BLaER1 treated with 17β-estradiol and CSF1 and Interleukin-3, amounts not matched to agents 10 nM and 100 nM (cell line): ENCODE results near the gene MPG.
A peak's percentile ranks its signal among the peaks of the same experiment; 100 is the strongest.

Experiments used
- H3K27ac ChIP-seq, 11 experiments: shearing (Covaris generic); formaldehyde crosslinking; 2 replicates each; pipeline ENCODE4 v1.8.1; 2022
- H3K27me3 ChIP-seq, 11 experiments: shearing (Covaris generic); formaldehyde crosslinking; 2 replicates each; pipeline ENCODE4 v1.8.1; 2022
- H3K36me3 ChIP-seq, 11 experiments: shearing (Covaris generic); formaldehyde crosslinking; 2 replicates each; pipeline ENCODE4 v1.8.1; 2022
- H3K4me1 ChIP-seq, 10 experiments: shearing (Covaris generic); formaldehyde crosslinking; 2 replicates each; pipeline ENCODE4 v1.8.1; 2022
- H3K4me2 ChIP-seq, 11 experiments: shearing (Covaris generic); formaldehyde crosslinking; 2 replicates each; pipeline ENCODE4 v1.8.1; 2022
- H3K4me3 ChIP-seq, 10 experiments: shearing (Covaris generic); formaldehyde crosslinking; 2 replicates each; pipeline ENCODE4 v1.8.1; 2022
- H3K9ac ChIP-seq, 11 experiments: shearing (Covaris generic); formaldehyde crosslinking; 2 replicates each; pipeline ENCODE4 v1.8.1; 2022
- H3K9me3 ChIP-seq, 11 experiments: shearing (Covaris generic); formaldehyde crosslinking; replicated peaks in 1 of 11; 2 replicates each; pipeline ENCODE4 v1.8.1; 2022
- H4K20me1 ChIP-seq, 11 experiments: shearing (Covaris generic); formaldehyde crosslinking; 2 replicates each; pipeline ENCODE4 v1.8.1; 2022
- Cebpa-rat ChIP-seq, 11 experiments: shearing (Covaris generic); IDR thresholded peaks; 2 replicates each; pipeline ENCODE4 v1.8.1; 2022

MPG gene

DNA sequence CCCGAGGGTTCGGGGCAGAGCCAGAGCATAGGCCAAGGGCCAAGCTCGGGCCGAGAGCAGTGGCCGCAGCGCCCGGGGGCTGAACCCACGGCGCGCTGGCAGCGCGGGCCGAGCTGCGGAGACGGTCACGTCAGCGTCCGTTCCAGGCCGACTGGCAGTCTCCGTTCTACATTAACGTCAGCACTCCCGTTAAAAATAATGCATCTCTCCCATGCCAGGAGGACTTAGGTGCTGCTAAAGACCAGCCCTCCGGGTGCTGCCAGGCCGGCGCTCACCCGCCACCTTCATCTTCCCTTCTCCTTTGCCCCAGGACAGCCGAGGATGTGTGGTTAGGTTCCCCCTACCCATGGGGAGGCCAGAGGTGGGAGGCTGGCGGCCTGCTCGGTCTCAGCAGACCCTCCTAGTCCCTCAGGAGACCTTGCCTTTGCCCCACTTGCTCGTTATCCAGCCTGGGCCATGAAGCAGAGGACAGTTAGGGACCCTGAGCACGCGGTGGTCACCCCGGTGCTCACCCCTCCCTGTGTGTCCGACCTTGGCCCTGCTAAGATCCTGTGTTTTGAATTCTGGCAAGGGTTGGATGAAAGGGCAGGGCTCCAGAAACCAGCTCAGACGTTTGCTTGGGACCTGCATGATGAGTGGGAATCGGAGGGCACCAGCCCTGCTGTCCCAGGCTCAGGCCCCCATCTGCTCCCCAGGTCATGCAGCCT lies 572 bp downstream of the MPG start:
- peaks cover 63 to 93% (median 89%) of the 10 kb centered on the region in 10 experiments for H3K4me1 ChIP-seq
- H4K20me1 ChIP-seq: peaks cover 0 to 30% (median 0%) of the 10 kb centered on the region in 11 experiments; a peak in 5 of 22 replicates
- H3K9me3 ChIP-seq: no peaks in the 10 kb centered on the region
- H3K27me3 ChIP-seq: peaks cover 0 to 10% (median 8%) of the 10 kb centered on the region in 11 experiments; a peak in 16 of 22 replicates
- H3K9ac ChIP-seq: peak overlapping the region; percentile 93 to 100 (median 98)
- H3K36me3 ChIP-seq: peaks cover 29 to 47% (median 34%) of the 10 kb centered on the region in 11 experiments
- H3K4me3 ChIP-seq: peak overlapping the region; percentile 80 to 100 (median 93)
- H3K27ac ChIP-seq: peak overlapping the region; percentile 93 to 99 (median 96)
- no peak for TF ChIP-seq Cebpa-rat (IDR thresholded peaks at IDR 0.05)
- H3K4me2 ChIP-seq: peak overlapping the region; percentile 96 to 100 (median 99)

DNA sequence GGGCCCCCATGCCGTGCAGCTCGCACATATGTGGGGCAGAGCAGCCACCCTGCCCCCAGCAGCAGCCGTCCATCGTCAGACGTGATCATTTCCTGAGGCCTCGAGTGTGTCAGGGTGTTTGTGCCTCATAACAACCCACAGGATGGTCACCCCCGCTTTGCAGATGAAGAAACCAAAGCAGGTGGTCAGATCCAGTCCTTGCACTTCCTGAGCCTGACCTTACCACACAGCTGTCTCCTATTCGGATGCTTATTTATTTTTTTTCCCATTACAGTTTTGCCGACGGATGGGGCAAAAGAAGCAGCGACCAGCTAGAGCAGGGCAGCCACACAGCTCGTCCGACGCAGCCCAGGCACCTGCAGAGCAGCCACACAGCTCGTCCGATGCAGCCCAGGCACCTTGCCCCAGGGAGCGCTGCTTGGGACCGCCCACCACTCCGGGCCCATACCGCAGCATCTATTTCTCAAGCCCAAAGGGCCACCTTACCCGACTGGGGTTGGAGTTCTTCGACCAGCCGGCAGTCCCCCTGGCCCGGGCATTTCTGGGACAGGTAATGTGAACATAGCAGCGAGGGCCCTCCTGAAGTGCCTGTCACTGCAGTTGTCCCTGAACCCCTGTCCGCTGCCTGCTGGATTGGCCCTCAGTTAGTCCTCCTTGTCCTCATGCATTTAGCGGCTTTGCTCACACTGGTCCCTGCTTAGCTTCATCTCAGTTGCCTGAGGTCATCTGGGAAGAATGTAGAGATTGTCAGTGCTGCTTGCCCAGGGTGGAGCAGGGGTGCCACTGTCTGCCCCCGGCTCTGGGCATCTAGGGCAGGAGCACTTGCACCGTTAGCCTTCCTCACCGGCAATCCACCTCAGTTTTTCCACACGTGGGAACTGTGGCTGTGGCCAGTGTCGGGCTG lies 1.4 kb downstream of the MPG start:
- Histone ChIP-seq H3K27ac (peak overlapping the region; percentile 93 to 99 (median 96); a peak in 21 of 22 replicates), H3K27me3 (peaks cover 0 to 2% (median 0%) of the 10 kb centered on the region in 11 experiments; a peak in 6 of 22 replicates), H3K4me1 (peaks cover 70 to 93% (median 89%) of the 10 kb centered on the region in 10 experiments), H3K4me3 (peak overlapping the region; percentile 80 to 100 (median 93)), H3K9me3 (no peaks in the 10 kb centered on the region), H4K20me1 (peaks cover 0 to 36% (median 5%) of the 10 kb centered on the region in 11 experiments; a peak in 8 of 22 replicates), H3K4me2 (peak overlapping the region; percentile 96 to 100 (median 99)), H3K9ac (peak overlapping the region; percentile 93 to 100 (median 98)), H3K36me3 (peaks cover 29 to 48% (median 34%) of the 10 kb centered on the region in 11 experiments)
- TF ChIP-seq Cebpa-rat (IDR thresholded peaks at IDR 0.05): no peak

DNA sequence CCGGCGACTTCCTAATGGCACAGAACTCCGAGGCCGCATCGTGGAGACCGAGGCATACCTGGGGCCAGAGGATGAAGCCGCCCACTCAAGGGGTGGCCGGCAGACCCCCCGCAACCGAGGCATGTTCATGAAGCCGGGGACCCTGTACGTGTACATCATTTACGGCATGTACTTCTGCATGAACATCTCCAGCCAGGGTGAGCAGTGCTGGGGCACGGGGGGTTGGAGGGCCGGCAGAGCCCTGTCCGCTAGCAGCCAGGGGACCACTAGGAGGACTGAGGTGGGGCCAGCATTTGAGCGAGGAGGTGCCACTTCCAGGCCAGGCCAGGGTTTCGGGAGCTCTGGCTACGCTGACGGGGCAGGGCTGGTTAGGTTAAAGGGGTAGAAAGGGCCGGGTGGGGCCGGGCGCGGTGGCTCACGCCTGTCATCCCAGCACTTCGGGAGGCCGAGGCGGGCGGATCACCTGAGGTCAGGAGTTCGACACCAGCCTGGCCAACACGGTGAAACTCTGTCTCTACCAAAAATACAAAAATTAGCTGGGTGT lies 5.1 kb downstream of the MPG start:
- Histone ChIP-seq H3K4me3 (no peak overlapping the region), H3K9ac (peak overlapping the region in 9 of 11 experiments; percentile 4 to 82 (median 79); a peak in 13 of 22 replicates), H3K4me1 (peaks cover 69 to 96% (median 89%) of the 10 kb centered on the region in 10 experiments), H3K27ac (peak overlapping the region in 9 of 11 experiments; percentile 79 to 99 (median 89); a peak in 18 of 22 replicates), H3K27me3 (no peaks in the 10 kb centered on the region), H3K4me2 (peak overlapping the region in 10 of 11 experiments; percentile 78 to 99 (median 93); a peak in 20 of 22 replicates), H3K36me3 (peaks cover 54 to 81% (median 66%) of the 10 kb centered on the region in 11 experiments), H4K20me1 (peaks cover 6 to 69% (median 23%) of the 10 kb centered on the region in 11 experiments; a peak in 15 of 22 replicates), H3K9me3 (no peaks in the 10 kb centered on the region)
- no peak for TF ChIP-seq Cebpa-rat (IDR thresholded peaks at IDR 0.05)

DNA sequence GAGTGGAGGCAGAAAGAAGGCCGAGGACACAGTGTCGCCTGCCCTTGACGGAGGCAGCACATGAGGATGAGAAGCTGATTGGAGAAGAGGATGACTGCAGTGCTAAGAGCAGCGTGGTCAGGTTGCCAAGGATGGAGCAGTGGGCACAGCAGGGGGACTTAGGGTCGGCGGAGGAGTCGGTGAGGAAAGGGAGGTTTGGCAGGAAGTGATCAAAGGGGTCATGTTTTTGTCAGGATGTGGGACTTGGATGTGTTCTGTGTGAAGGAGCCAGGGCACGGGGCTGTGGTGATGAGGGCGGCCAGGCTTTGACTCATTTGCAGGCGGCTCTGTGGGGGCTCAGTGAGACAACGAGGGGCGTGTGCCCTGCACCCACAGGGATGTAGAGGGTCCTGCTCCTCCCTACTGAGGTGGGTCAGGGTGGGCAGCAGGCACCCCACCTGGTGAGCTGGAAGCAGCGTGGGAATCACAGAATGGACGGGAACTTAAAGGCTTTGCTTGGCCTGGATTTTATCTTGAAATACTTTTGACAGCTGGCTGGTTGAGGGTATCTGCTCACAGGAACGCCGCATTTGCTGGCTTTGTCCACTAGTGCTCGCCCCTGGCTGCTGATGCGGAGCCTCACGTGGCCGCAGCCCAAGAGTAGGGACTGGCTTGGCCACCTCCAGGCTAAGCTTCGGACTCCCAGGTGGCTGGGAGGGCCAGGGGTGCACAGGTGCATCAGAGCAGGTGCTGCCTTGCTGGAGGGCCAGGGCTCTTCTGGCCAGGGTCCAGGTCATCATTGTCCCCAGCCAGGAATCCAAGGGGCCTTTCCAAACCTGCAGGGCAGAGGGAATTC lies 6.0 kb downstream of the MPG start:
- Histone ChIP-seq H3K36me3 (peaks cover 63 to 88% (median 74%) of the 10 kb centered on the region in 11 experiments), H3K4me1 (peaks cover 63 to 99% (median 88%) of the 10 kb centered on the region in 10 experiments), H3K4me2 (peak overlapping the region; percentile 78 to 99 (median 93)), H3K9ac (peak overlapping the region; percentile 50 to 82 (median 75)), H3K27ac (peak overlapping the region; percentile 30 to 99 (median 86); a peak in 21 of 22 replicates), H3K9me3 (no peaks in the 10 kb centered on the region), H4K20me1 (peaks cover 6 to 77% (median 27%) of the 10 kb centered on the region in 11 experiments; a peak in 16 of 22 replicates), H3K4me3 (peak overlapping the region in 7 of 10 experiments; percentile 18 to 50 (median 35); a peak in 12 of 20 replicates), H3K27me3 (no peaks in the 10 kb centered on the region)
- no peak for TF ChIP-seq Cebpa-rat (IDR thresholded peaks at IDR 0.05)

DNA sequence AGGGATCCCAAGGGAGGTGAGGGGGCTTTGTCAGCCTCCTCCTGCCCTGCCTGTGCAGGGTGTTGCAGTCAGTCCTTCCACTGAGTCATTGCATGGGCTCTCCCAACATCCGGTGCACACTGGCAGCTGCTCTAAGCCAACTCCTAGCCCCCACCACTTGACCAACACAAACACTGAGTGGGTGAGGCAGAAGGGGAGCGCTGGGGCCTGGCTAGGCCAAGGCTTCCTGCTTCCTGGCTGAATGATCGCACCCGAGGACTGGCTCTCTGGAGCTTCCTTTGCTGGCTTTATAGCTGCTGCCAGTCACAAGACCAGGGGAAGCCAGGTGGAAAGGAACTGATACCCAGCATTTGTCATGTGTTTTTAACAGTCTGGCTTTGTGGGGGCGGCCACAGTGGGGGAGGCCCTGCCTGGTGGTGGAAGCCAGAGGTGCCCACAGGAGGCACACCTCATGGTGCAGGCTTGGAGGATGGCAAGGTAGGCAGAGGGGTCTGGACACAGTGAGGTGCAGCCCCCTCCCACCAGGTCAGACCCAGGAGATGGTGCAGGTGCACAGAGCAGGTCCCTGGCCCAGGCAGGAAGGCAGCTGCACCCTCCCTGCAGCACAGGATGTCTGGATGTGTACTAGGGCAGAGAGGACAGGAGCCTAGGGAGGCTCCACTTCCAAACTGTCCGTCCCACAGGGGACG lies 6.8 kb downstream of the MPG start:
- peak in 3 of 11 experiments; percentile 58 to 85 (median 64); a peak in 5 of 22 replicates for TF ChIP-seq Cebpa-rat (IDR thresholded peaks at IDR 0.05)
- Histone ChIP-seq H3K4me3 (peak overlapping the region in 8 of 10 experiments; percentile 26 to 56 (median 42); a peak in 15 of 20 replicates), H3K9me3 (no peaks in the 10 kb centered on the region), H3K27me3 (no peaks in the 10 kb centered on the region), H3K4me2 (peak overlapping the region; percentile 78 to 99 (median 93)), H3K36me3 (peaks cover 65 to 88% (median 76%) of the 10 kb centered on the region in 11 experiments), H3K9ac (peak overlapping the region; percentile 50 to 82 (median 75)), H3K27ac (peak overlapping the region; percentile 30 to 99 (median 86); a peak in 21 of 22 replicates), H3K4me1 (peaks cover 54 to 96% (median 84%) of the 10 kb centered on the region in 10 experiments), H4K20me1 (peaks cover 6 to 77% (median 33%) of the 10 kb centered on the region in 11 experiments; a peak in 16 of 22 replicates)

DNA sequence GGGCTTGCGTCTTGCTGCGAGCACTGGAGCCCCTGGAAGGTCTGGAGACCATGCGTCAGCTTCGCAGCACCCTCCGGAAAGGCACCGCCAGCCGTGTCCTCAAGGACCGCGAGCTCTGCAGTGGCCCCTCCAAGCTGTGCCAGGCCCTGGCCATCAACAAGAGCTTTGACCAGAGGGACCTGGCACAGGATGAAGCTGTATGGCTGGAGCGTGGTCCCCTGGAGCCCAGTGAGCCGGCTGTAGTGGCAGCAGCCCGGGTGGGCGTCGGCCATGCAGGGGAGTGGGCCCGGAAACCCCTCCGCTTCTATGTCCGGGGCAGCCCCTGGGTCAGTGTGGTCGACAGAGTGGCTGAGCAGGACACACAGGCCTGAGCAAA lies 7.4 kb downstream of the MPG start:
- Histone ChIP-seq H3K9me3 (no peaks in the 10 kb centered on the region), H3K4me1 (peaks cover 52 to 92% (median 82%) of the 10 kb centered on the region in 10 experiments), H4K20me1 (peaks cover 6 to 77% (median 35%) of the 10 kb centered on the region in 11 experiments; a peak in 16 of 22 replicates), H3K4me3 (peak overlapping the region in 8 of 10 experiments; percentile 26 to 56 (median 40); a peak in 14 of 20 replicates), H3K27me3 (no peaks in the 10 kb centered on the region), H3K9ac (peak overlapping the region; percentile 50 to 82 (median 75)), H3K36me3 (peaks cover 65 to 88% (median 76%) of the 10 kb centered on the region in 11 experiments), H3K27ac (peak overlapping the region; percentile 30 to 99 (median 86); a peak in 20 of 22 replicates), H3K4me2 (peak overlapping the region; percentile 78 to 99 (median 93))
- TF ChIP-seq Cebpa-rat (IDR thresholded peaks at IDR 0.05): no peak

DNA sequence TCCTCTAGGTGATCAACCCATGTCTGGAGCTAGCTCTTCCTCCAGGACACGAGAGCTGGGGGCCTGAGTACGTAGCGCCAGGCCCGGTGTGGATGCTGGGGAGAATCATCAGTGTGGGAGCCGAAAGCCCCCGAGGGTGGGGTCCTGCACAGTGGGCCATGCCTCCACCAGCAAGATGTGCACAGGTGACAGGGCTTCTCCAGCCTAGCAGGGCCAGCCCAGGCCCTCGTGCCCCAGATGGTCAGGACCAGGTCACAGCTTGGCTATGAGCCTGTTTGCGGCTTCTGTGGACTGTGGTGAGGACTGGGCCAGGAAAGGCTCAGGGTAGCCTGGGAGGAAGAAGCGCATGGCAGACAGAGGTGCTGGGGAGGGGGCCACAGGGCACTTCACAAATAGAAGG lies 7.8 kb downstream of the MPG start:
- H3K4me2 ChIP-seq: peak overlapping the region; percentile 78 to 99 (median 93)
- H4K20me1 ChIP-seq: peaks cover 6 to 77% (median 35%) of the 10 kb centered on the region in 11 experiments; a peak in 16 of 22 replicates
- peak overlapping the region in 7 of 10 experiments; percentile 29 to 56 (median 41); a peak in 9 of 20 replicates for H3K4me3 ChIP-seq
- no peaks in the 10 kb centered on the region for H3K27me3 ChIP-seq
- H3K36me3 ChIP-seq: peaks cover 63 to 88% (median 73%) of the 10 kb centered on the region in 11 experiments
- H3K9ac ChIP-seq: peak overlapping the region; percentile 50 to 82 (median 75)
- H3K27ac ChIP-seq: peak overlapping the region in 10 of 11 experiments; percentile 56 to 99 (median 88); a peak in 20 of 22 replicates
- no peak for TF ChIP-seq Cebpa-rat (IDR thresholded peaks at IDR 0.05)
- H3K4me1 ChIP-seq: peaks cover 52 to 87% (median 78%) of the 10 kb centered on the region in 10 experiments
- no peaks in the 10 kb centered on the region for H3K9me3 ChIP-seq
